GM19328 (cell line): ENCODE results near the gene HOXA11.

Experiments
- ATAC-seq: cut with Tn5 transposase; IDR thresholded peaks from one replicate; pipeline ENCODE4 v1.9.1; 2021; ENCODE audit warnings: mild to moderate bottlenecking, moderate library complexity; ENCODE audit not compliant: unreplicated experiment

The HOXA11 gene

GRCh38 chr7:27194002-27194352, 8.9 kb upstream of the HOXA11 start:
- ATAC-seq: no peak

- ATAC-seq: no peak
These were observed 8.4 kb upstream of the HOXA11 start for GRCh38 chr7:27193335-27194001.

DNA sequence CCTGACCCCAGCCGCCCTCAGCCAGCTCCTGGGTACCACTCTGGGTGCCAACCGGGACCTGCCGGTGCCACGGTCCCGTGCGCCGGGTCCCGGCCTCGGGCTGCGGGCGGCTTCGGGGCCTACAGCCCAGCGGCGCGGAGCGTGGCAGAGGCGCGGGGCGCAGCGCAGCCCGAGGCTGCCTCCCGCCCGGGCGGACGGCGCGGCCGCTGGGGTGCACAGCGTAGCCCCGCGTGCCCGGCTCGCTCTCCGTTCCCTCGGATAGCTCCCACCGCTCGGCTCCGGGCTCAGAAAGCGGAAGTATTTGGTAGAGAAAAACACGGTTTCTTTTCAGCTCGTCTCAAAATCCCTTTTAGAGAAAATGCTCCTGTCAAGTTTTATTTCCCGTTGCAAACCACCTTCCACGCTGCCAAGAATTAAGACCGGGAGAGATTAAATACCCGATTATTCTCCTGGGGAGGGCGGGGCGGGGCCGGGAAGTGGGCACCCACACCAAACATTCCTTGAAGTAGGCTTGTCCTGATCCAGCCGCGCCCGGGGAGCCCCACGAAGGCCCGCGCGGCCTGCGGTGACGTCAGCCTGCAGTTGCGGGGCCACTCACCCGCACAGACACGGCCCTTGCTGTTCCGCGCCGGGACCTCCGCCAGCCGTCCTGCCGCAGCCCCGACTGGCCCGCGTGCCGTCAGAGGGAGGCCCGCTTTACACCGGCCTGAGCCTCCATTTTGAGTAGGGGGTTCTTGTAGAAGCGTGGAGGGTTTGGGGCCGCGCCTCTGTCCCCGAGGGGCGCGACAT, 7.7 kb upstream of the HOXA11 start:
- ATAC-seq: no peak

DNA sequence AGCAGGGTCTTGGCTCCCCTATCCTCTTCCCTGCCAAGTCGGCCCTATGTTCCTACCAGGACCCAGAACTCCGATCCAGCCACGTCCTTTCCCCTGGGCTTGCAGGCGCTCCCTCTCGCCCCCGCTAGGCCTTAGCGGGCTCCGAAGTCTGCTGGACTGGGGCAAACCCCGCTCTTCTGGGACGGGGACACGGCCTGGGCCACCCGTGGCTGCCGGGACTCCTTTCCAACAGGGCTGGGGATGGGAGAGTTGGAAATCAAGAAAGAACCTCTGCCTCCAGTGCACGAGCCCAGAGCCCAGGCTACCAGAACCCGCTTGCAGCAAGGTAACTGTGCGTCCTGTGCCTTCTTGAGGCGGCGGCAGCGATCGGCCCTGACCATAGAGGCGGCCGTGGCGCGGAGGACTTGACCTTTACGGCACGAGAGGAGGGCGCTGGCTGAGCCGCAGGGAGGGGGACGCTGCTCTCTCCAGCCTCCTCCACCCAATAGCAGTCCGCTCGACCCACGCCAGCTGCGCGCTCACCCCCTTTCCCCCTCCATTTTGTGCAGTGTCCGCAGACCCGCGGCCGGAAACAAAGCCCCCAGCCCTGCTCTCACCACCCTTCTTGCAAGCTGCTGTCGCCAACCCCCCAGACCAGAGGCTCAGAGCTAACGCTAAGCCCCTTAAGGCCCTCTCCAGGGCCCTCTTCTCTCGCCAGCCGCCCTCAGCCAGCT, 7.0 kb upstream of the HOXA11 start:
- ATAC-seq: no peak

DNA sequence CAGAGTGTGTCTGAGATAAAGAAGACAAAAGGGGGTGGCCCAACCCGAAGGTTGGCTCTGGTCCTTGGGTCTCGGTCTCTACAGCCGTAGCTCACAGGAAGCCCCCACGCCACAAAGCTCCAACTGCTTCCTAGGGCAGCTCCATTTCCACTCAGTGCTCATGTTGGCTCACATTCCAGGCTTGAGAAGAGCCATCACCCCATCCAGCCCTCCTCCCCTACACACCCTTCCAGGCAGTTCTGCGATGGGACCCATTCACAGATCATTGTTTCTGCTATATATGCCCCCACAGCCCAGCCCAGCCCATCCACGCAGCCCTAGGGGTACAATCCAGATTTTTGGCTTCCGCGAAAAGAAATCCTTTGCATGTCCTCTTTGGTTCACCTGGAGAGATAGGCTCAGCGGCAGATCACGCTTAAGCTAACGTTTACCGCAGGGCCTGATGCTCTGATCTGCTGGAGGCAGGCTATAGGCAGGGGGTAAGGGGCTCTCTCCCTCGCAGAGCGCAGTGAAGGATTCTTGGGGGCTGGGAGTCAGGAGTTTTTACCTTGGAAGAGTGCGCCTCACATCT, 6.2 kb upstream of the HOXA11 start:
- ATAC-seq: no peak

DNA sequence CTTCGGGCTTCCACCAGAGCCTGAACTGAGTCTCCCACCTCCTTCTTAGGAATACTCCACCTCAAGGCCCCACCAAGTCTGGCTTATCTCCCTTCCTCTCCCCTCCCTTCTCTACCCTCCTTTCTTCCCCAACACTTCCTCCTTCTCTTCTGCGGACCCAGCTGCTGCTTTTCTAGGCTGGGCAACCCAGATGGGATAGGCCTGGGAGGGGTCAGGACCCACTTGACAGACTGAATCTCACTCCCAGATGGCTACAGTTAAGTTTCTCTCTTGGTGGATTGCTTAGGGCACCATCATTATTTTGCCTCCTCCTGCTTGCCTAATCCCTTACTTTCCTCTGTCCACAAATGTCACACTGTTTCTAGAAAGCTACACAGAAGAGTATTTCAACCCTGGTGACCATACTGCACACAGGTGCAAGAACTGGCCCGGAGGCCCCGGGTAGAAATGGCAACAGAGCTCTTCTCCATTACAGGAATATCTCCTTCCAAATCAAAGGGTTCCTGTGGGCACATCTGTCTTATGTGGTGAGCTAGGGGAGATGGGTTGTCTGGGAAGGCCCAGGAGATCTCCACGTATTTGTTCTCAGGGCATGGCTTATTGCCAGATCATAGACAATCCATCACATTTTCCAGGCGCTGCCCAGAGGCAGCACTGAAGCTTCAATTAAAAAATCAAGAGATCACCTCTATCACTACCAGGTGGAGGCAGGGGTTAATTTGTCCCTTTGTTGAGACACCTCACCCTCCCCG, 5.1 kb upstream of the HOXA11 start:
- ATAC-seq: no peak

GRCh38 chr7:27189295-27189996, 4.4 kb upstream of the HOXA11 start:
- no peak for ATAC-seq

DNA sequence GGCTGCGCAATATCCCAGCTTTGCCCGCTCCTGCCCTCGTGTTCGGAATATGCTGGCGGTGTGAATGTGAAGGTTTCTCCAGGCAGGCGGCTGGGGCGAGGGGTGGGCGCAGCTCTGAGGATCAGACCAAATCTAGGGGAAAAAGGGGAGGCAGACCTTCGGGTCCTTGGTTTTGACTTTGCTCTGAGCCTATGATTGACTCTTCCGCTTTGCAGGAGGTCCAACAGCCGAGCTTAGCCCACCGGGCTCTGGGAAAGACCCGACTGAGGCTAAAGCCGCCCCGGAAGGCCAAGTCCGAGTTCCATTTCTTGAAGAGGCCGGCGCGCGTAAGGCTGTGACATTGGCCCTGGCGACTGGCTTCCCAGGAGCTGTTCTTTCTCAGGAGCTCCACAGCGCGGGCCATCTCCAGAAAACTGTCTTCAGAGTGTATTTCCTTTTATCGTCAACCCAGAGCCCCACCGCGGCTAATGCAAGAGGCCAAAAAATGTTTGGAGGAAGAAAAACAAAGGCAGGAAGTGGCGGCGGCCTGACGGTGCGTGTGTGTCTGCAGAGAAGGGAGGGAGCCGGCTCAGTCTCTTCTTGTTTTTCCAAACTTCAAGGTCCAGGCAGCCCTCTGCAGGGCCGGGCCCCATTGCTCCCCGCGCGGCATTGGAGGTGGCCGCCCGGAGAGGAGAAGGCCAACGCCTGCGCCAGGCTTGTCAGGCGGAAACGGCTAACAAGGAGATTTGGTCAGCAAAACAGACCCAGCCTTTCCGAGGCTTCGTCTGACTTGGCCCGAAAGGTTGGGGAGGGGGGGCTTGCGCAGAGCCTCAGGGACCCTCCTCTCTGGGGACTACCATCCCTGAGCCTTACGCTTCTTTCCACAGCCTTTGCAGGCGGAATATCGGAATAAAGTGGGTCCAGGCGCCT, 3.6 kb upstream of the HOXA11 start:
- ATAC-seq: no peak

DNA sequence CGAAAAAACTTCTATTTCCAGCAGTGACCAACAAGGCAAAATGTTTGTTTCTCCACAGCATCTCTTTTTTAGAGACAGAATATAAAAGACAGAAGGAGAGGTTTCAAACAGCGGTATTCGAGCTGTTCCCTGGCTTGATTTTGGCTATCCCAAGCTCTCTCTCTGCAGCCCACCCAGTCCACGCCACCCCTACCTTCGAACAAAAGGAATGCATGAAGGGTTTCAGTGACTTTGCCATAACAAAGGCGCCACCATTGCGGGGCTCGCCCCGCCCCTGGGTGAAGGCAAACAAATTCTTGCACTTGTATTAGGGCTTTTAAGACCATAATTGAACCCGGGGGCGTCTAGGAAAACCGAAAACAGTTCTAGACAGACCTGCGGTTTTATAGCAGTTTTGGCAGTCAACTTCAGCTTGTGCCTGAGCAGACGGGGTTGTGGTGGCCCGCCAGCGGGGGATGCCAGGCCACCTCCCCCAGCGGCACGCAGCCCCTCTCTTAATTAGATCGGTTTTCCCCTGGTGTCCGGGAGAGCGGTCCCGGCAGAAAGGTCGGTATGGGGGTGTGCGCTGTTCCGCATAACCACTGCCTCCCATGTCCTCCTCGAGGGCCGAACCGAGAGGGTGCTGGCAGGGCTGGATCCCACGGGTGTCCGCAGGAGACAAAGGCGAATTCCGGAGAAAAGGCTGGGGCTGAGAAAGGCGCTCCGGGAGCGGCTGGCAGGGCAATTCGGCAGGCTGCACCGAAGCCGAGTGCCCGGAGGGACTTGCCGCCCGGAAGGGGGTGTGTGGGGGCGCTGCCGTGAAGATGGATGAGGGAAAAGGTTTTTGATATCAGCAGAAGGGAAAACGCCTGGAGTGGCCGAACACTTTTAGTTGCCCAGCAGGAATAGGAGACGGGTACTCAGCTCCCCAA, 2.7 kb upstream of the HOXA11 start:
- no peak for ATAC-seq

- ATAC-seq: no peak
These were observed 1.8 kb upstream of the HOXA11 start for GRCh38 chr7:27186668-27187474.

DNA sequence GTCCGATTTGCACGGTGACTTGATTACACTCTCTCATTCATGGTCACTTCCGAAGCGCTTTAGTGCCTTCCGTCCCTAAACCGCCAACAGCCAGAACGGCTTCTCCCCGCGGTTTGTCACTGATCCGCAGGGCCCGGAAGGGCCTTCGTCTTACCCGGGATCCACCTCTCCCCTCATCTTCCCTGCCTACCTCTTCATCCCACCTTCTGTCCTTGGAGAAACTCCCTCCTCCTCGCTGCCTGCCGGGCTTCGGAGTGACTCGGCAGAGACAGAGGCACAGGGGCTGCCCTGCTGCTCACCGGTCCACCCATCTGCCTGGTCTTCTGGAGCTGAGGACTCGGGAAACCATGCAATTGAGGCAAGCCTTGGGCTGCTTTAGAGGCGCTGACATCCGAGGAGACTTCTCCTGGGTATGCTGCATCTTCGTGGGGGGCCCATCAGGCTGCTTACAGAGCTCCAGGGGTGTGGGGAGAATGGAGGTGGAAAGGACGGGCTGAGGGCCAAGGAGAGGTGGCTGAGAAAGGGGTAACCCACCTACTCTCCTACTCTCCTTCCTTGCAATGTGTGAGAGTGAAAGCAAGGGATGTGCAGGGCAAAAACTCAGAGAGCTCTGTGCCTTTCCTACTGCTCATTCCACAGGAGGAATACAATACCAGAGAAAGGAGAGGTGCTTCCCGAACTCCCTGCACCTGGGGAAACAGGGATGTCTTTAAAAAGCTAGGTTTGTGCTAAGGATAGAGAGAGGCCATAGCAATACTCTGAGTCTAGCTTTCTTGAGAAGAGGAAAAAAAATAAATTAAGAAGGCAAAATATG, 1.0 kb upstream of the HOXA11 start:
- ATAC-seq: no peak

DNA sequence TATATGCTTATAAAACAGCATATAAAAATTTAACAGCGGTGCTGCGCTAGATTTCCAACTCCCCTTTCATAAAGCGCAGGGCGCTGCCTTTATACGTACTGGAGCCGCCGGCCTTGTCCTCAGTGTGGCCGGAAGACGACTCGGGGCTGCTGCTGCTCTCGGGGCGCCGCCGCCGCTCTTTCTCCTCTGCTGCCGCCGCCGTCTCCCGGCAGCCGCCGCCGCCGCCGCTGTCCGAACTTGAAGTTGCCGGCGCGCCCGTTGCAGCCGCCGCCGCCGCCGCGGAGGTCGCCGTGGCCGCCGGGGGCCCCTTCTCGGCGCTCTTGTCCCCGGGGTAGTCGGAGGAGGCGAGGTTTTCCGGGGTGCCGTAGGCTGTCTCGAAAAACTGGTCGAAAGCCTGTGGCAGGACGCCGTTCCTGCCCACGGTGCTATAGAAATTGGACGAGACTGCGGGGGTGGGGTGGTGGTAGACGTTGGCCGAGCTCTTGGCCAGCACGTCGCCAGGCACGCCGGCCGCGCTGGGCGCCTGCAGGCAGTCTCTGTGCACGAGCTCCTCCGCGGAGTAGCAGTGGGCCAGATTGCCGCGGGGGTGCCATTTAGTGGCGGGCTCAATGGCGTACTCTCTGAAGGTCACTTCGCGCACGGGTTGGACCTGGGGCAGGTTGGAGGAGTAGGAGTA, 557 bp downstream of the HOXA11 start:
- ATAC-seq: no peak

- ATAC-seq: no peak
These were observed 1.2 kb downstream of the HOXA11 start for GRCh38 chr7:27183682-27184336.

GRCh38 chr7:27182861-27183681, 2.0 kb downstream of the HOXA11 start:
- ATAC-seq: no peak
